Suprapubic skin (tissue), 4 donors: ENCODE measurements around the gene PRRT4.

Experiments used
- EP300 ChIP-seq: sonication (generic); formaldehyde crosslinking; IDR thresholded peaks from one replicate; pipeline ENCODE4 v1.6.1; 2017; ENCODE audit warnings: antibody characterized with exemption
- POLR2A ChIP-seq, 2 donors: fragments of 450-650 bp; IDR thresholded peaks; one replicate each; pipeline ENCODE4 v1.6.1; 2017; ENCODE audit warnings: antibody characterized with exemption in 2 of 2, mild to moderate bottlenecking in 2 of 2, moderate library complexity in 2 of 2
- POLR2AphosphoS5 ChIP-seq, 3 donors: sonication (generic); formaldehyde crosslinking; IDR thresholded peaks; one replicate each; pipeline ENCODE4 v1.6.1; 2017; ENCODE audit warnings: antibody characterized with exemption in 3 of 3
- TF ChIP-seq, protein P1 (sequence below), 2 donors: fragments of 200-600 bp in 1 of 2; fragments of 450-650 bp in 1 of 2; sonication (generic) in 1 of 2; IDR thresholded peaks; one replicate each; pipeline ENCODE4 v1.5.1; 2016 to 2019; ENCODE audit warnings: antibody characterized with exemption in 2 of 2, mild to moderate bottlenecking in 1 of 2, moderate library complexity in 1 of 2

DNA sequence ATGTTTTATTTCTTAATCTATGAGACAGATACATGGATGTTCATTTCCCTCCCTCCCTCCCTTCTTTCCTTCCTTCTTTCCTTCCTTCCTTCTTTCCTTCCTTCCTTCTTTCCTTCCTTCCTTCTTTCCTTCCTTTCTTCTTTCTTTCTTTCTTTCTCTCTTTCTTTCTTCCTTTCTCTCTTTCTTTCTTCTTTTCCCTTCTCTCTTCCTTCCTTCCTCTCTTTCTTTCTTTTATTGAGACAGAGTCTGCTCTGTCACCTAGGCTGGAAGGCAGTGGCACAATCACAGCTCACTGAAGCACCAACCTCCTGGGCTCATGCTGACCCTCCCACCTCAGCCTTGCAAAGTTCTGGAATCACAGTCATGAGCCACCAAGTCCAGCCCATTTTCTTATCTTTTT lies 5.5 kb upstream of the PRRT4 start:
- TF ChIP-seq, protein P1, sequence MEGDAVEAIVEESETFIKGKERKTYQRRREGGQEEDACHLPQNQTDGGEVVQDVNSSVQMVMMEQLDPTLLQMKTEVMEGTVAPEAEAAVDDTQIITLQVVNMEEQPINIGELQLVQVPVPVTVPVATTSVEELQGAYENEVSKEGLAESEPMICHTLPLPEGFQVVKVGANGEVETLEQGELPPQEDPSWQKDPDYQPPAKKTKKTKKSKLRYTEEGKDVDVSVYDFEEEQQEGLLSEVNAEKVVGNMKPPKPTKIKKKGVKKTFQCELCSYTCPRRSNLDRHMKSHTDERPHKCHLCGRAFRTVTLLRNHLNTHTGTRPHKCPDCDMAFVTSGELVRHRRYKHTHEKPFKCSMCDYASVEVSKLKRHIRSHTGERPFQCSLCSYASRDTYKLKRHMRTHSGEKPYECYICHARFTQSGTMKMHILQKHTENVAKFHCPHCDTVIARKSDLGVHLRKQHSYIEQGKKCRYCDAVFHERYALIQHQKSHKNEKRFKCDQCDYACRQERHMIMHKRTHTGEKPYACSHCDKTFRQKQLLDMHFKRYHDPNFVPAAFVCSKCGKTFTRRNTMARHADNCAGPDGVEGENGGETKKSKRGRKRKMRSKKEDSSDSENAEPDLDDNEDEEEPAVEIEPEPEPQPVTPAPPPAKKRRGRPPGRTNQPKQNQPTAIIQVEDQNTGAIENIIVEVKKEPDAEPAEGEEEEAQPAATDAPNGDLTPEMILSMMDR (IDR thresholded peaks at IDR 0.05), result no peak
- TF ChIP-seq POLR2AphosphoS5 (IDR thresholded peaks at IDR 0.05), result no peak
- TF ChIP-seq POLR2A (IDR thresholded peaks at IDR 0.05), result no peak
- TF ChIP-seq EP300, result no peak
